Measurements from ENCODE around the gene VPS13D.
A peak's percentile ranks its signal among the peaks of the same experiment; 100 is the strongest.

The VPS13D gene

GRCh38 chr1:12473596-12474362 lies 243.9 kb downstream of the VPS13D start:
- TF ChIP-seq NFIC (IDR thresholded peaks at IDR 0.05): peak; percentile 30; the same call in 1 of the 2 replicates
- no peak for TF ChIP-seq TCF12 (IDR thresholded peaks at IDR 0.05; ENCODE audit: low read depth)

DNA sequence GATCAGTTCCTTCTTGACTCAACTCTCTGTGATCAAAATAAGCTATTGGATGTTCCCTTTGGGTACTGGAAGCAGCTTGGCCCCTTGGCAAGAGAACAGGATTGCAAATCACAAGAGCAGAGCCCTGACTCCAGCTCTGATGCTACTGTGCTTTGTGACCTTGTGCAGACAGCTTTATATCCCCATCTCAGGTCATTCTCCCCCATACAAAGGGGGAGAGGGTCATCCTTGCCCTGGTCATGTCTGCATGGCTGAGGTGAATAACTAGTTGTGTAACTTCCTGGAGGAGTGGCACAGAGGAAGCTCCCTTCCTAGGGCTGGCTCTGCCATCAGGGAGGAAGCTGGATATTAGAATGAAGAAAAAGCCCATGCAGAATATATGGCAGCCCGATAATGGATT lies 245.3 kb downstream of the VPS13D start:
- TF ChIP-seq TAF1 (IDR thresholded peaks at IDR 0.05; ENCODE audit: low read depth) (no peak), NFIC (IDR thresholded peaks at IDR 0.05) (no peak), RAD21 (IDR thresholded peaks at IDR 0.05; ENCODE audit: low read depth) (no peak), TCF12 (IDR thresholded peaks at IDR 0.05; ENCODE audit: low read depth) (no peak), ZBTB7A (IDR thresholded peaks at IDR 0.05; ENCODE audit: low read depth) (no peak), TEAD4 (IDR thresholded peaks at IDR 0.05) (no peak), EP300 (IDR thresholded peaks at IDR 0.05; ENCODE audit: borderline replicate concordance) (no peak), REST (IDR thresholded peaks at IDR 0.05; ENCODE audit: low read depth) (no peak), MAX (IDR thresholded peaks at IDR 0.05) (no peak), CEBPB (IDR thresholded peaks at IDR 0.05) (no peak)

- TF ChIP-seq TAF1 (IDR thresholded peaks at IDR 0.05; ENCODE audit: low read depth) (no peak), REST (IDR thresholded peaks at IDR 0.05; ENCODE audit: low read depth) (no peak), ZBTB7A (IDR thresholded peaks at IDR 0.05; ENCODE audit: low read depth) (no peak), NFIC (IDR thresholded peaks at IDR 0.05) (no peak), YY1 (IDR thresholded peaks at IDR 0.05; ENCODE audit: low read depth) (no peak), EP300 (IDR thresholded peaks at IDR 0.05; ENCODE audit: borderline replicate concordance) (no peak), CEBPB (IDR thresholded peaks at IDR 0.05) (no peak), RAD21 (IDR thresholded peaks at IDR 0.05; ENCODE audit: low read depth) (no peak), TCF12 (IDR thresholded peaks at IDR 0.05; ENCODE audit: low read depth) (no peak), FOXM1 (IDR thresholded peaks at IDR 0.05; ENCODE audit: borderline replicate concordance, low read depth) (no peak), MAX (IDR thresholded peaks at IDR 0.05) (no peak), TEAD4 (IDR thresholded peaks at IDR 0.05) (no peak), CREB1 (IDR thresholded peaks at IDR 0.05; ENCODE audit: low read depth) (no peak), EGR1 (IDR thresholded peaks at IDR 0.05) (no peak)
- TF ChIP-seq, protein P1, sequence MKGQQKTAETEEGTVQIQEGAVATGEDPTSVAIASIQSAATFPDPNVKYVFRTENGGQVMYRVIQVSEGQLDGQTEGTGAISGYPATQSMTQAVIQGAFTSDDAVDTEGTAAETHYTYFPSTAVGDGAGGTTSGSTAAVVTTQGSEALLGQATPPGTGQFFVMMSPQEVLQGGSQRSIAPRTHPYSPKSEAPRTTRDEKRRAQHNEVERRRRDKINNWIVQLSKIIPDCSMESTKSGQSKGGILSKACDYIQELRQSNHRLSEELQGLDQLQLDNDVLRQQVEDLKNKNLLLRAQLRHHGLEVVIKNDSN (IDR thresholded peaks at IDR 0.05): no peak
Observed at GRCh38 chr1:12475530-12475934, 245.7 kb downstream of the VPS13D start.

DNA sequence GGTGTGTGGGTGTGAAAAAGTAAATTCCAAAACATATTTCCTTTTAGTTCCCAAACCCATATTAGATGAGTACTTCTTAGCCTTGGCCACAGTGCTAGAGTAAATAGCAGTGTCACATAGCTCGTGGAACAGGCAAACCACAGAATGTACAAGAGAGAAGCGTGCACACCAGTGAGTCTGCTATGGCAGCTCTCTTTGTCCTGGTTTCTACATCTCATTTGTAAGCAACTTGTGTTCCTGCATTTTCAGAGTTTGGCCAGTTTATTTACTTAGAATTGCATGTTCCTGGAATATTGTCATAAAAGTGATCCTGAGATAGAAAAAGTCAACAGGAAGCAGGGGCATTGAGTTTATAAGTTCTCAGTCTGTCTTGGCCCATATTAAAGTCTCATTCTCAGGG lies 246.1 kb downstream of the VPS13D start:
- TF ChIP-seq RAD21 (IDR thresholded peaks at IDR 0.05; ENCODE audit: low read depth) (no peak), YY1 (IDR thresholded peaks at IDR 0.05; ENCODE audit: low read depth) (no peak), CREB1 (IDR thresholded peaks at IDR 0.05; ENCODE audit: low read depth) (no peak), MAX (IDR thresholded peaks at IDR 0.05) (no peak), CEBPB (IDR thresholded peaks at IDR 0.05) (no peak), EP300 (IDR thresholded peaks at IDR 0.05; ENCODE audit: borderline replicate concordance) (no peak), EGR1 (IDR thresholded peaks at IDR 0.05) (no peak)
- TF ChIP-seq, protein P1 (IDR thresholded peaks at IDR 0.05): no peak

DNA sequence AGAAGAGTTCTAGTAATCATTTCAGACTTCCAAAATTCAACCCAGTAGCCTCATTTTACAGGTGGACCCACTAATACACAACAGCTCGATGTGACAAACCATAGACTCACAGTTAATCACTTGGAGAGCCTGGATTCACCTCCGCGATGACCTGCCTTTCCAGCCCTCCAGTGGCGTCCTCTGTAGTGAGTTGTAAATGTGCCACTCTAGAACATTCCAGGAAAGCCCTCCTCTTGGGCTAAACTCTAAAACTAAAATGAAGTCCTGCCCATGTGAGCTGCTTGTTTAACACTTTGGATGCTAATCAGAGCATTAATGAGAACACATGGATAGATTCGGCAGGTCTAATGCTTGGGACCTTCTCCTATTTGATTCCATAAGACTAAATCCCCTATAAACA lies 247.5 kb downstream of the VPS13D start:
- TF ChIP-seq CEBPB (IDR thresholded peaks at IDR 0.05) (no peak), MAX (IDR thresholded peaks at IDR 0.05) (no peak), YY1 (IDR thresholded peaks at IDR 0.05; ENCODE audit: low read depth) (no peak), TAF1 (IDR thresholded peaks at IDR 0.05; ENCODE audit: low read depth) (no peak), REST (IDR thresholded peaks at IDR 0.05; ENCODE audit: low read depth) (no peak), FOXM1 (IDR thresholded peaks at IDR 0.05; ENCODE audit: borderline replicate concordance, low read depth) (no peak), EGR1 (IDR thresholded peaks at IDR 0.05) (no peak), TEAD4 (IDR thresholded peaks at IDR 0.05) (no peak), CREB1 (IDR thresholded peaks at IDR 0.05; ENCODE audit: low read depth) (no peak), EP300 (IDR thresholded peaks at IDR 0.05; ENCODE audit: borderline replicate concordance) (no peak), RAD21 (IDR thresholded peaks at IDR 0.05; ENCODE audit: low read depth) (no peak)
- TF ChIP-seq, protein P1 (IDR thresholded peaks at IDR 0.05): no peak
